Osteoblast (primary cell): Measurements from ENCODE around the gene KCNK15. TPM values are rescaled to one million over a fixed set of nuclear protein-coding genes. Genes with fewer than 3 reads are reported as not detected.

Source experiments
- DNase-seq: peaks from one replicate; pipeline ENCODE4 v3.0.0; 2011; ENCODE audit warnings: low spot score, mixed read lengths; ENCODE audit not compliant: insufficient read length; ENCODE audit errors: missing footprints
- H2AFZ ChIP-seq: 2 replicates; pipeline ENCODE4 v1.6.0; 2011; ENCODE audit warnings: mild to moderate bottlenecking, low read length
- H3K27ac ChIP-seq: 2 replicates; pipeline ENCODE4 v1.5.1; 2011; ENCODE audit warnings: mild to moderate bottlenecking, low read depth, low read length, moderate library complexity
- H3K27me3 ChIP-seq: 2 replicates; pipeline ENCODE4 v1.6.0; 2012; ENCODE audit warnings: mild to moderate bottlenecking, control low read depth, inconsistent platforms, low read length, moderate library complexity; ENCODE audit not compliant: insufficient read depth
- H3K36me3 ChIP-seq: 2 replicates; pipeline ENCODE4 v1.5.1; 2011; ENCODE audit warnings: mild to moderate bottlenecking, low read length, control low read depth, moderate library complexity; ENCODE audit not compliant: insufficient read depth
- H3K4me1 ChIP-seq: 2 replicates; pipeline ENCODE4 v1.5.1; 2011; ENCODE audit warnings: mild to moderate bottlenecking, low read length, control low read depth, moderate library complexity; ENCODE audit not compliant: insufficient read depth
- H3K4me2 ChIP-seq: 2 replicates; pipeline ENCODE4 v1.6.0; 2011; ENCODE audit warnings: mild to moderate bottlenecking, low read length; ENCODE audit not compliant: insufficient read depth
- H3K4me3 ChIP-seq: fragments of 200-600 bp; sonication (generic); 3 replicates; pipeline ENCODE4 v1.5.1; 2012; ENCODE audit warnings: mild to moderate bottlenecking, low read length, inconsistent platforms; ENCODE audit not compliant: insufficient read depth
- H3K79me2 ChIP-seq: 2 replicates; pipeline ENCODE4 v1.6.0; 2012; ENCODE audit warnings: mild to moderate bottlenecking, low read length, control low read depth, inconsistent platforms; ENCODE audit not compliant: insufficient read depth
- H3K9me3 ChIP-seq: 2 replicates; pipeline ENCODE4 v1.5.1; 2011; ENCODE audit warnings: low read depth, low read length, control low read depth
- H4K20me1 ChIP-seq: 2 replicates; pipeline ENCODE4 v1.6.0; 2012; ENCODE audit warnings: mild to moderate bottlenecking, low read length, control low read depth; ENCODE audit not compliant: insufficient read depth
- total RNA-seq: library from RNA; depleted of rRNA; stranded (reverse); fragments of >200 nt; gene quantifications from 2 replicates; pipeline ENCODE4 v1.2.3, GENCODE V29; 2012
- TF ChIP-seq, protein P1 (sequence below): IDR thresholded peaks from 2 replicates; pipeline ENCODE4 v1.5.1; 2011; ENCODE audit warnings: mild to moderate bottlenecking, low read depth, low read length, moderate library complexity; ENCODE audit errors: extremely low read depth

The KCNK15 gene
- total RNA-seq, 1 donor = 121 TPM

DNA sequence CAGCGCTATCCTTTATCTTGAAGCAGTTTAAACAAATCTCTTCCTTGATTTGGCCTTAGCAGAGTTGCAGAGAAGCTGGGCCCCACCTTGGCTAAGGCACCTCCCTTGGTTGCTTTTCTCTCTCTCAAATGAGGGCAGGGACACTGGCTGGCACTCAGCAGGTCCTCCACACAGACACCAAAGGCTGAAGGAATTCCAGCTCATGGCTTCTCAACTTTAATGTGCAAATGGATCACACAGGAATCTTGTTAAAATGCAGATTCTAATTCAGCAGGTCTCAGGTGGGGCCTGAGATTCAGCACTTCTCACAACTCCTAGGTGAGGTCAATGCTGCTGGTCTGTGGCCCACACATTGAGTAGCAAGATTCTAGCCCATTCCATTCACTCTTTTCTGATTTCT, 39.0 kb downstream of the KCNK15 start:
- Histone ChIP-seq H3K36me3 (no peaks in the 10 kb centered on the region), H3K4me1 (no peaks in the 10 kb centered on the region), H3K4me3 (no peak overlapping the region), H4K20me1 (no peaks in the 10 kb centered on the region), H3K4me2 (no peak overlapping the region), H3K27me3 (peaks cover 18% of the 10 kb centered on the region), H2AFZ (no peak overlapping the region), H3K79me2 (no peaks in the 10 kb centered on the region), H3K27ac (no peak overlapping the region), H3K9me3 (no peaks in the 10 kb centered on the region)
- no peak for DNase-seq
- TF ChIP-seq, protein P1, sequence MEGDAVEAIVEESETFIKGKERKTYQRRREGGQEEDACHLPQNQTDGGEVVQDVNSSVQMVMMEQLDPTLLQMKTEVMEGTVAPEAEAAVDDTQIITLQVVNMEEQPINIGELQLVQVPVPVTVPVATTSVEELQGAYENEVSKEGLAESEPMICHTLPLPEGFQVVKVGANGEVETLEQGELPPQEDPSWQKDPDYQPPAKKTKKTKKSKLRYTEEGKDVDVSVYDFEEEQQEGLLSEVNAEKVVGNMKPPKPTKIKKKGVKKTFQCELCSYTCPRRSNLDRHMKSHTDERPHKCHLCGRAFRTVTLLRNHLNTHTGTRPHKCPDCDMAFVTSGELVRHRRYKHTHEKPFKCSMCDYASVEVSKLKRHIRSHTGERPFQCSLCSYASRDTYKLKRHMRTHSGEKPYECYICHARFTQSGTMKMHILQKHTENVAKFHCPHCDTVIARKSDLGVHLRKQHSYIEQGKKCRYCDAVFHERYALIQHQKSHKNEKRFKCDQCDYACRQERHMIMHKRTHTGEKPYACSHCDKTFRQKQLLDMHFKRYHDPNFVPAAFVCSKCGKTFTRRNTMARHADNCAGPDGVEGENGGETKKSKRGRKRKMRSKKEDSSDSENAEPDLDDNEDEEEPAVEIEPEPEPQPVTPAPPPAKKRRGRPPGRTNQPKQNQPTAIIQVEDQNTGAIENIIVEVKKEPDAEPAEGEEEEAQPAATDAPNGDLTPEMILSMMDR = no peak

DNA sequence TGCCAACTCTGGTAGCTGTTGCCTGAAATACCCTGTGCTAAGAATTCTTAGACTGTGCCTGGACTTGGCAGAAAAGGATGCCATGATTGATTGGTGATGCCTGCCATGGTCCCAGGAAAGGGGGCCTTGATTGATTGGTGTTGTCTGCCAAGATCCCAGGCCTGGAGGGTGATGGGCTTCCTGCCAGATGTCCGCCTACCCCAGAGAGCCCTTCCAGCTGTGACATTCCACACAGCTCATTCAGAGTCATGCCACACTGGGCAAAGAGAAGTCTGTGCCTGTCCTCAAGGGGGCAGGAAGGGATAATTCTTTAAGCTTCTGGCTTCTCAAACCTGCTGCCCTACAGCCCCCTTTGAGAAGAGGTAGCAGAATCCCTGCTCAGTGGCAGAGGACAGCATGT, 40.1 kb downstream of the KCNK15 start:
- Histone ChIP-seq H3K27me3 (peaks cover 22% of the 10 kb centered on the region), H3K4me3 (no peak overlapping the region), H4K20me1 (no peaks in the 10 kb centered on the region), H3K27ac (no peak overlapping the region), H3K36me3 (no peaks in the 10 kb centered on the region), H2AFZ (no peak overlapping the region), H3K79me2 (no peaks in the 10 kb centered on the region), H3K4me2 (no peak overlapping the region), H3K9me3 (no peaks in the 10 kb centered on the region), H3K4me1 (no peaks in the 10 kb centered on the region)
- TF ChIP-seq, protein P1 = peak; percentile 26
- DNase-seq = no peak

DNA sequence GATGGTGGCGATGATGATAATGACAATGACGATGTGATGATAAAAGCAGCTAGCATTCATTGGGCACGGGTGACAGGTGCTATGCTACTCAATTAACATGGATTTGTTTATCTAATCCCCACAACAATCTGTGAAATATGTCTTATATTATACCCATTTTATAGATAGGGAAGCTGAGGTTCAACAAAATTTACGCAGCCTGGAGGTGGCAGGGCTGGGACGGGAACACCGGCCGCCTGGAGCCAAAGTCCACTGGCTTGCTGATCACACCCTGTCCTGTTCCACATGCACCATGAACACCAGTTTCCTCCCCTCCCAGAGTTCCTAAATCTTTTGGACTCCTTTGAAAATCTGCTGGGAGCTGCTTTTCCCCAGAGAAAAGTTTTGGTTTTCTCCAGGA, 41.6 kb downstream of the KCNK15 start:
- no peaks in the 10 kb centered on the region for H3K79me2 ChIP-seq
- H3K27me3 ChIP-seq = peaks cover 22% of the 10 kb centered on the region
- H3K4me3 ChIP-seq = no peak overlapping the region
- no peak overlapping the region for H2AFZ ChIP-seq
- no peak overlapping the region for H3K4me2 ChIP-seq
- DNase-seq = no peak
- TF ChIP-seq, protein P1 = no peak
- no peaks in the 10 kb centered on the region for H3K4me1 ChIP-seq
- H3K27ac ChIP-seq = no peak overlapping the region
- H3K36me3 ChIP-seq = no peaks in the 10 kb centered on the region
- no peaks in the 10 kb centered on the region for H4K20me1 ChIP-seq
- no peaks in the 10 kb centered on the region for H3K9me3 ChIP-seq

DNA sequence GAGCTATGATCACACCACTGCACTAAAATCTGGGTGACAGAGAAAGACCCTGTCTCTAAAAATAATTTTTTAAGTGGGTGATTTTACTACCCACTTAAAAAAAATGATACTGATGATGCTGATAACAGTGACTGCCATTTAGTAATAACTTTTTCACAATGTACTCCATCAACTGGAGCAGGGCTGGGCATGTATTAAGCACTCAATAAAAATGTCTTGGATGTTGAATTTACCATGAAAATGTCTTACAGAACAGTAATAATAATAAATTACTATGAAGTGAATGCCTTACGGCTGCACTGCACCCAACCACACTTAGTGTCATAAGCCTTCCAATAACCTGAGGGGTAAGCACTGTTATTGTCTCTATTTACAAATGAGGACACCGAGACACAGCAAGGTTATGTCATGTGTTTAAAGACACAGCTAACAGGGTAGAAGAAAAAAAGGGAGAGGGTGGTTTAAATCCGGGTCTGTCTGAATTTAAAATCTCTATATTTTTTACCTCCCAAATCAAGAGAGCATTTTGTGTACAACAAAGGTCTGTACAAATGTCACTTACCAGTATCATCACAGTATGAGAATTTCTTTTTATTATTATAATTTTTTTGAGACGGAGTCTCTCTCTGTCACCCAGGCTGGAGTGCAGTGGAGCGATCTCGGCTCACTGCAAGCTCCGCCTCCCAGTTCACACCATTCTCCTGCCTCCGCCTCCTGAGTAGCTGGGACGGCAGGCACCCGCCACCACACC, 43.2 kb downstream of the KCNK15 start:
- TF ChIP-seq, protein P1 = no peak
- Histone ChIP-seq H3K36me3 (no peaks in the 10 kb centered on the region), H3K27ac (no peak overlapping the region), H3K4me1 (no peaks in the 10 kb centered on the region), H4K20me1 (no peaks in the 10 kb centered on the region), H2AFZ (no peak overlapping the region), H3K4me2 (no peak overlapping the region), H3K27me3 (peaks cover 22% of the 10 kb centered on the region), H3K79me2 (no peaks in the 10 kb centered on the region), H3K9me3 (no peaks in the 10 kb centered on the region), H3K4me3 (no peak overlapping the region)
- DNase-seq = no peak
